HepG2 (cell line): ENCODE results near the gene TUBB4A. TPM values are rescaled to one million over a fixed set of nuclear protein-coding genes. Genes with fewer than 3 reads are reported as not detected.

ENCODE experiments used
- ATAC-seq: fragments of 200-7000 bp; cut with Tn5 transposase; 3 replicates; pipeline ENCODE4 v1.9.1; 2020; ENCODE audit warnings: mild to moderate bottlenecking, moderate library complexity
- BruUV-seq: library from RNA; stranded (reverse); fragments of 400-500 nt; replicated peaks from 2 replicates; lab custom pipeline; 2021; lab: Mats Ljungman, UMichigan
- CTCF ChIA-PET: fragments of 300-600 bp; formaldehyde crosslinking; extraction: SDS; loops from one replicate; lab custom pipeline; 2021; ENCODE audit warnings: low total read pairs, inconsistent platforms, low intra/inter-chr PET ratio; lab: Yijun Ruan, JAX
- POLR2A ChIA-PET: fragments of 350-600 bp; sonication (Branson Sonifier 250); formaldehyde crosslinking; loops from one replicate; lab custom pipeline; 2020; ENCODE audit warnings: antibody characterized with exemption, inconsistent platforms; lab: Yijun Ruan, JAX
- DNase-seq: peaks from one replicate; pipeline ENCODE4 v3.0.0-alpha.2; 2015; ENCODE audit warnings: low spot score
- FAIRE-seq: peaks from 3 replicates; lab custom pipeline; 2011; peaks lifted over from hg19 to GRCh38; lab: Jason Lieb, UNC
- H2AFZ ChIP-seq: one replicate; pipeline ENCODE4 v1.6.1; 2011; ENCODE audit warnings: low read length, inconsistent platforms
- H3K27ac ChIP-seq: fragments of 300-600 bp; 3 replicates; pipeline ENCODE4 v1.8.0; 2011; ENCODE audit warnings: mixed run types, mild to moderate bottlenecking, mixed read lengths, low read length, inconsistent platforms; ENCODE audit not compliant: insufficient read depth; ENCODE audit errors: extremely low read length
- H3K27me3 ChIP-seq, 2 experiments: fragments of 200-600 bp in 1 of 2; 2 replicates in 1 of 2; 3 replicates in 1 of 2; pipeline versions ENCODE4 v1.6.0 to v1.8.0; 2011; ENCODE audit warnings: low read length in 2 of 2, mild to moderate bottlenecking in 2 of 2, moderate library complexity in 2 of 2, inconsistent platforms in 1 of 2; ENCODE audit not compliant: insufficient read depth in 2 of 2, control insufficient read depth in 1 of 2
- H3K36me3 ChIP-seq, 2 experiments: fragments of 200-600 bp in 1 of 2; replicated peaks in 1 of 2; 2 replicates in 1 of 2; 3 replicates in 1 of 2; pipeline versions ENCODE4 v1.5.1 to v1.8.0; 2011; ENCODE audit warnings: low read length in 2 of 2, inconsistent platforms in 1 of 2; ENCODE audit not compliant: insufficient read depth in 2 of 2, control insufficient read depth in 1 of 2
- H3K4me1 ChIP-seq: 2 replicates; pipeline ENCODE4 v1.5.1; 2012; ENCODE audit warnings: low read length, inconsistent platforms; ENCODE audit not compliant: insufficient read depth
- H3K4me2 ChIP-seq: 2 replicates; pipeline ENCODE4 v1.6.0; 2011; ENCODE audit warnings: low read depth, low read length, inconsistent platforms
- H3K4me3 ChIP-seq, 3 experiments: fragments of 200-600 bp in 1 of 3; sonication (generic), shearing (Covaris generic) in 1 of 3; replicated peaks in 1 of 3; 2 replicates each; pipeline ENCODE4 v1.5.1; 2011 to 2016; ENCODE audit warnings: low read length in 3 of 3, inconsistent platforms in 2 of 3, low read depth in 2 of 3, mild to moderate bottlenecking in 2 of 3, control low read depth in 1 of 3, mixed read lengths in 1 of 3; ENCODE audit not compliant: insufficient read depth in 1 of 3
- H3K79me2 ChIP-seq: one replicate; pipeline ENCODE4 v1.6.1; 2011; ENCODE audit warnings: low read length, inconsistent platforms; ENCODE audit not compliant: insufficient read depth
- H3K9ac ChIP-seq: 2 replicates; pipeline ENCODE4 v1.6.0; 2011; ENCODE audit warnings: mild to moderate bottlenecking, low read depth, low read length, inconsistent platforms; ENCODE audit not compliant: insufficient read depth
- H3K9me3 ChIP-seq: 2 replicates; pipeline ENCODE4 v1.5.1; 2012; ENCODE audit warnings: mild to moderate bottlenecking, low read length
- H4K20me1 ChIP-seq: 2 replicates; pipeline ENCODE4 v1.6.0; 2011; ENCODE audit warnings: inconsistent platforms, mild to moderate bottlenecking, low read length, moderate library complexity; ENCODE audit not compliant: insufficient read depth
- CREB3 ChIP-seq: sonication (generic); formaldehyde crosslinking; IDR thresholded peaks from 2 replicates; pipeline ENCODE4 v1.5.0; 2020; ENCODE audit warnings: missing genetic modification reagents
- FOSL2 ChIP-seq: sonication (generic); formaldehyde crosslinking; IDR thresholded peaks from 2 replicates; pipeline ENCODE4 v1.4.0; 2020; ENCODE audit warnings: missing genetic modification reagents
- MZF1 ChIP-seq: sonication (generic); formaldehyde crosslinking; IDR thresholded peaks from 2 replicates; pipeline ENCODE4 v1.8.1; 2023; ENCODE audit warnings: mild to moderate bottlenecking, missing genetic modification reagents, borderline replicate concordance
- PCBP2 ChIP-seq: fragments of 200-400 bp; formaldehyde crosslinking; optimal IDR thresholded peaks from 2 replicates; pipeline ENCODE3; 2018; ENCODE audit warnings: low read length, low read depth; ENCODE audit not compliant: poor library complexity, severe bottlenecking
- TAF1 ChIP-seq: sonication (generic); formaldehyde crosslinking; IDR thresholded peaks from 2 replicates; pipeline ENCODE4 v1.4.0; 2020; ENCODE audit warnings: missing genetic modification reagents
- ZFP36 ChIP-seq: fragments of 150-350 bp; IDR thresholded peaks from 2 replicates; pipeline ENCODE4 v1.6.1; 2018; ENCODE audit warnings: borderline replicate concordance, low read length, low read depth; ENCODE audit not compliant: partially characterized antibody
- ZIK1 ChIP-seq: sonication (generic); formaldehyde crosslinking; IDR thresholded peaks from 2 replicates; pipeline ENCODE4 v1.5.0; 2020; ENCODE audit warnings: mild to moderate bottlenecking, low read depth, missing genetic modification reagents, borderline replicate concordance
- ZNF333 ChIP-seq: sonication (generic); formaldehyde crosslinking; IDR thresholded peaks from 2 replicates; pipeline ENCODE4 v1.4.0; 2020; ENCODE audit warnings: mild to moderate bottlenecking, missing genetic modification reagents, borderline replicate concordance
- ZSCAN9 ChIP-seq: IDR thresholded peaks from 2 replicates; pipeline ENCODE4 v1.6.1; 2016; ENCODE audit warnings: borderline replicate concordance
- WGBS: methylation state at CpG from one replicate; pipeline ENCODE4 v1.1.6; 2017; ENCODE audit warnings: low lambda C conversion rate; 5-methylcytosine and 5-hydroxymethylcytosine counted together
- in situ Hi-C: cut with HindIII; loops from 2 replicates; pipeline ENCODE4 v1.10.0; 2017; ENCODE audit warnings: low pct_unique_long_range_greater_than_20kb; ENCODE audit not compliant: extremely low pct_ligation_motif_present
- intact Hi-C: fragments of 100-400 bp; cut with micrococcal nuclease; formaldehyde crosslinking; loops from one replicate; pipeline ENCODE4 v1.10.0; 2022; ENCODE audit not compliant: unreplicated experiment
- polyA plus RNA-seq, 8 experiments: library from polyadenylated mRNA; depleted of rRNA in 3 of 8; stranded (reverse) in 7 of 8; unstranded in 1 of 8; fragments of >200 nt; fragmentation: Illumina TruSeq in 4 of 8; extraction: Trizol in 4 of 8; gene quantifications; 2 replicates each; pipeline versions ENCODE4 v1.2.1 to v1.2.3, GENCODE V29; 2011 to 2016; ENCODE audit warnings: low read depth in 4 of 8, missing spikeins in 1 of 8, mixed read lengths in 1 of 8; ENCODE audit not compliant: insufficient read depth in 1 of 8
- total RNA-seq, 5 experiments: library from RNA; depleted of rRNA; stranded (reverse); fragments of >200 nt; fragmentation: Illumina TruSeq; extraction: Trizol; gene quantifications; 2 replicates each; pipeline ENCODE4 v1.2.3, GENCODE V29; 2016; ENCODE audit warnings: low read depth in 1 of 5
- TF ChIP-seq, protein P1 (sequence below): sonication (generic); formaldehyde crosslinking; IDR thresholded peaks from 2 replicates; pipeline ENCODE4 v1.4.0; 2020; ENCODE audit warnings: mild to moderate bottlenecking, missing genetic modification reagents
- TF ChIP-seq, protein P2 (sequence below): sonication (generic); formaldehyde crosslinking; IDR thresholded peaks from 2 replicates; pipeline ENCODE4 v1.8.1; 2022; ENCODE audit warnings: mild to moderate bottlenecking, missing genetic modification reagents
- TF ChIP-seq, protein P3 (sequence below): sonication (generic); formaldehyde crosslinking; IDR thresholded peaks from 2 replicates; pipeline ENCODE4 v1.4.0; 2020; ENCODE audit warnings: low read depth, missing genetic modification reagents
- TF ChIP-seq, protein P4 (sequence below): sonication (generic); formaldehyde crosslinking; IDR thresholded peaks from 2 replicates; pipeline ENCODE4 v1.8.1; 2023; ENCODE audit warnings: mild to moderate bottlenecking, inconsistent platforms, moderate library complexity, missing genetic modification reagents, borderline replicate concordance

Gene TUBB4A
- total and polyA plus RNA-seq, 2 of the 13 experiments (the other 11 are each of a cell fraction or from before 2014, with no cell fraction given), result not detected

- TF ChIP-seq, protein P1, sequence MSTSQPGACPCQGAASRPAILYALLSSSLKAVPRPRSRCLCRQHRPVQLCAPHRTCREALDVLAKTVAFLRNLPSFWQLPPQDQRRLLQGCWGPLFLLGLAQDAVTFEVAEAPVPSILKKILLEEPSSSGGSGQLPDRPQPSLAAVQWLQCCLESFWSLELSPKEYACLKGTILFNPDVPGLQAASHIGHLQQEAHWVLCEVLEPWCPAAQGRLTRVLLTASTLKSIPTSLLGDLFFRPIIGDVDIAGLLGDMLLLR (CRISPR knock-in tag), result no peak
- TF ChIP-seq MZF1 (CRISPR knock-in tag), result no peak
- TF ChIP-seq TAF1 (CRISPR knock-in tag), result no peak
- TF ChIP-seq ZNF333 (CRISPR knock-in tag), result no peak
- no peak for TF ChIP-seq PCBP2
- peak; percentile 50 for TF ChIP-seq ZFP36
- TF ChIP-seq ZSCAN9 (CRISPR knock-in tag), result no peak
- TF ChIP-seq, all 625 proteins: peak for 4
These were observed 19.9 kb upstream of the TUBB4A start (continued) for GRCh38 chr19:6521718-6522646.

GRCh38 chr19:6519289-6519688 is 17.2 kb upstream of the TUBB4A start:
- no peak for ATAC-seq
- intact Hi-C loops (no loop called here), in situ Hi-C loops (loop anchor here (5.0 kb wide), 1 partner anchor 113 kb away; no protein-coding TSS in a partner anchor)
- TF ChIP-seq, protein P2, sequence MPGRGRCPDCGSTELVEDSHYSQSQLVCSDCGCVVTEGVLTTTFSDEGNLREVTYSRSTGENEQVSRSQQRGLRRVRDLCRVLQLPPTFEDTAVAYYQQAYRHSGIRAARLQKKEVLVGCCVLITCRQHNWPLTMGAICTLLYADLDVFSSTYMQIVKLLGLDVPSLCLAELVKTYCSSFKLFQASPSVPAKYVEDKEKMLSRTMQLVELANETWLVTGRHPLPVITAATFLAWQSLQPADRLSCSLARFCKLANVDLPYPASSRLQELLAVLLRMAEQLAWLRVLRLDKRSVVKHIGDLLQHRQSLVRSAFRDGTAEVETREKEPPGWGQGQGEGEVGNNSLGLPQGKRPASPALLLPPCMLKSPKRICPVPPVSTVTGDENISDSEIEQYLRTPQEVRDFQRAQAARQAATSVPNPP, result no peak
- TF ChIP-seq, protein P3, sequence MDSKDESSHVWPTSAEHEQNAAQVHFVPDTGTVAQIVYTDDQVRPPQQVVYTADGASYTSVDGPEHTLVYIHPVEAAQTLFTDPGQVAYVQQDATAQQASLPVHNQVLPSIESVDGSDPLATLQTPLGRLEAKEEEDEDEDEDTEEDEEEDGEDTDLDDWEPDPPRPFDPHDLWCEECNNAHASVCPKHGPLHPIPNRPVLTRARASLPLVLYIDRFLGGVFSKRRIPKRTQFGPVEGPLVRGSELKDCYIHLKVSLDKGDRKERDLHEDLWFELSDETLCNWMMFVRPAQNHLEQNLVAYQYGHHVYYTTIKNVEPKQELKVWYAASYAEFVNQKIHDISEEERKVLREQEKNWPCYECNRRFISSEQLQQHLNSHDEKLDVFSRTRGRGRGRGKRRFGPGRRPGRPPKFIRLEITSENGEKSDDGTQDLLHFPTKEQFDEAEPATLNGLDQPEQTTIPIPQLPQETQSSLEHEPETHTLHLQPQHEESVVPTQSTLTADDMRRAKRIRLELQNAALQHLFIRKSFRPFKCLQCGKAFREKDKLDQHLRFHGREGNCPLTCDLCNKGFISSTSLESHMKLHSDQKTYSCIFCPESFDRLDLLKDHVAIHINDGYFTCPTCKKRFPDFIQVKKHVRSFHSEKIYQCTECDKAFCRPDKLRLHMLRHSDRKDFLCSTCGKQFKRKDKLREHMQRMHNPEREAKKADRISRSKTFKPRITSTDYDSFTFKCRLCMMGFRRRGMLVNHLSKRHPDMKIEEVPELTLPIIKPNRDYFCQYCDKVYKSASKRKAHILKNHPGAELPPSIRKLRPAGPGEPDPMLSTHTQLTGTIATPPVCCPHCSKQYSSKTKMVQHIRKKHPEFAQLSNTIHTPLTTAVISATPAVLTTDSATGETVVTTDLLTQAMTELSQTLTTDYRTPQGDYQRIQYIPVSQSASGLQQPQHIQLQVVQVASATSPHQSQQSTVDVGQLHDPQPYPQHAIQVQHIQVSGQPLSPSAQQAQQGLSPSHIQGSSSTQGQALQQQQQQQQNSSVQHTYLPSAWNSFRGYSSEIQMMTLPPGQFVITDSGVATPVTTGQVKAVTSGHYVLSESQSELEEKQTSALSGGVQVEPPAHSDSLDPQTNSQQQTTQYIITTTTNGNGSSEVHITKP (CRISPR knock-in tag), result no peak
- TF ChIP-seq CREB3 (CRISPR knock-in tag) (no peak), ZIK1 (CRISPR knock-in tag) (no peak), FOSL2 (CRISPR knock-in tag) (peak; percentile 31; the same call in 1 of the 2 replicates)
- TF ChIP-seq, protein P4, sequence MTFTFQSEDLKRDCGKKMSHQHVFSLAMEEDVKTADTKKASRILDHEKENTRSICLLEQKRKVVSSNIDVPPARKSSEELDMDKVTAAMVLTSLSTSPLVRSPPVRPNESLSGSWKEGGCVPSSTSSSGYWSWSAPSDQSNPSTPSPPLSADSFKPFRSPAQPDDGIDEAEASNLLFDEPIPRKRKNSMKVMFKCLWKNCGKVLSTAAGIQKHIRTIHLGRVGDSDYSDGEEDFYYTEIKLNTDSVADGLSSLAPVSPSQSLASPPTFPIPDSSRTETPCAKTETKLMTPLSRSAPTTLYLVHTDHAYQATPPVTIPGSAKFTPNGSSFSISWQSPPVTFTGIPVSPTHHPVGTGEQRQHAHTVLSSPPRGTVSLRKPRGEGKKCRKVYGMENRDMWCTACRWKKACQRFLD (CRISPR knock-in tag), result no peak
- H3K27ac ChIP-seq, result no peak overlapping the region
- H3K36me3 ChIP-seq, result no peaks in the 10 kb centered on the region
- DNase-seq, result no peak
- H3K4me3 ChIP-seq, result no peak overlapping the region
- CTCF ChIA-PET, result no interaction called here
- WGBS, result 0% methylated on average over 2 of the region's 2 CpGs
- H4K20me1 ChIP-seq, result no peaks in the 10 kb centered on the region
- H2AFZ ChIP-seq, result no peak overlapping the region
- BruUV-seq, result no TSS peak
- FAIRE-seq, result no peak
- no peak overlapping the region for H3K4me2 ChIP-seq
- H3K79me2 ChIP-seq, result no peaks in the 10 kb centered on the region
- H3K9ac ChIP-seq, result no peak overlapping the region
- H3K9me3 ChIP-seq, result no peaks in the 10 kb centered on the region
- POLR2A ChIA-PET, result no interaction called here
- peaks cover 34% of the 10 kb centered on the region for H3K4me1 ChIP-seq
- no peaks in the 10 kb centered on the region; a peak in 1 of 5 replicates for H3K27me3 ChIP-seq
